T-helper 1 cell treated with Interleukin-12 subunit alpha and Interleukin-12 subunit beta and Interleukin-4 antibody, amounts not matched to agents 30 μg/mL and 1 μg/mL, for 36 hours (primary cell): ENCODE data around the gene GNB3.

Experiments
- H3K27ac Mint-ChIP-seq: one replicate; pipeline ENCODE4 v1.8.0; 2021; ENCODE audit warnings: mild to moderate bottlenecking, mixed read lengths
- H3K27me3 Mint-ChIP-seq: one replicate; pipeline ENCODE4 v1.8.0; 2021; ENCODE audit warnings: low read depth, mixed read lengths
- H3K36me3 Mint-ChIP-seq: one replicate; pipeline ENCODE4 v1.8.0; 2021; ENCODE audit warnings: low read depth, mixed read lengths
- H3K4me1 Mint-ChIP-seq: one replicate; pipeline ENCODE4 v1.8.0; 2021; ENCODE audit warnings: low read depth, mixed read lengths
- H3K4me3 Mint-ChIP-seq: one replicate; pipeline ENCODE4 v1.8.0; 2021; ENCODE audit warnings: mild to moderate bottlenecking, moderate library complexity, mixed read lengths
- H3K9me3 Mint-ChIP-seq: one replicate; pipeline ENCODE4 v1.8.0; 2021; ENCODE audit warnings: mixed read lengths

The GNB3 gene

GRCh38 chr12:6839482-6840201 lies 1.1 kb upstream of the GNB3 start:
- H3K4me1 Mint-ChIP-seq = peaks cover 2% of the 10 kb centered on the region
- no peaks in the 10 kb centered on the region for H3K36me3 Mint-ChIP-seq
- no peak overlapping the region for H3K4me3 Mint-ChIP-seq
- H3K27ac Mint-ChIP-seq = no peak overlapping the region
- no peaks in the 10 kb centered on the region for H3K27me3 Mint-ChIP-seq
- H3K9me3 Mint-ChIP-seq = no peaks in the 10 kb centered on the region

DNA sequence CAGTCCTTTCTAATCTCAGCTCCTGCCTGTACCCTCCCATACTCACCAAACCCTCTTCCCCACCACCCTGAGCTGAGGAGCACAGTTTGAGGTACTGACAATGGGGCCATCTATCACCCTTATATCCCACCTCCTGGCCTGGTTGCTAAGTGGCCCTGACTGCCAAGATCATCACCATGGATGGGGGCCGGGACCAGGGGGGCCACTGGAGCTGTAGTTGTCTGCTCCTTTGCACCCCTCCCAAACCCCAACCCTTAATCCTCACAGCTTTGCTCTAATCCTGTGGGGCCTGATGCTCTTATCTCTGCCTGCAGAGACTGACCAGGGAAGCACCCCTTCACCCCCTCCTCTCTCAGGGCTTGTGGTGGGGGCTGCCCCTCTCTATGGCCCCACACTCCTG lies 395 bp upstream of the GNB3 start:
- H3K9me3 Mint-ChIP-seq = no peaks in the 10 kb centered on the region

GRCh38 chr12:6842075-6842474 lies 1.4 kb downstream of the GNB3 start:
- peaks cover 10% of the 10 kb centered on the region for H3K36me3 Mint-ChIP-seq
- H3K27ac Mint-ChIP-seq = no peak overlapping the region
- no peaks in the 10 kb centered on the region for H3K4me1 Mint-ChIP-seq
- no peaks in the 10 kb centered on the region for H3K27me3 Mint-ChIP-seq
- H3K4me3 Mint-ChIP-seq = no peak overlapping the region
- no peaks in the 10 kb centered on the region for H3K9me3 Mint-ChIP-seq

More for the DNA sequence above, 395 bp upstream of the GNB3 start:
- Mint-ChIP-seq H3K4me3 (no peak overlapping the region), H3K36me3 (peaks cover 5% of the 10 kb centered on the region), H3K4me1 (peaks cover 2% of the 10 kb centered on the region), H3K27me3 (no peaks in the 10 kb centered on the region), H3K27ac (no peak overlapping the region)

DNA sequence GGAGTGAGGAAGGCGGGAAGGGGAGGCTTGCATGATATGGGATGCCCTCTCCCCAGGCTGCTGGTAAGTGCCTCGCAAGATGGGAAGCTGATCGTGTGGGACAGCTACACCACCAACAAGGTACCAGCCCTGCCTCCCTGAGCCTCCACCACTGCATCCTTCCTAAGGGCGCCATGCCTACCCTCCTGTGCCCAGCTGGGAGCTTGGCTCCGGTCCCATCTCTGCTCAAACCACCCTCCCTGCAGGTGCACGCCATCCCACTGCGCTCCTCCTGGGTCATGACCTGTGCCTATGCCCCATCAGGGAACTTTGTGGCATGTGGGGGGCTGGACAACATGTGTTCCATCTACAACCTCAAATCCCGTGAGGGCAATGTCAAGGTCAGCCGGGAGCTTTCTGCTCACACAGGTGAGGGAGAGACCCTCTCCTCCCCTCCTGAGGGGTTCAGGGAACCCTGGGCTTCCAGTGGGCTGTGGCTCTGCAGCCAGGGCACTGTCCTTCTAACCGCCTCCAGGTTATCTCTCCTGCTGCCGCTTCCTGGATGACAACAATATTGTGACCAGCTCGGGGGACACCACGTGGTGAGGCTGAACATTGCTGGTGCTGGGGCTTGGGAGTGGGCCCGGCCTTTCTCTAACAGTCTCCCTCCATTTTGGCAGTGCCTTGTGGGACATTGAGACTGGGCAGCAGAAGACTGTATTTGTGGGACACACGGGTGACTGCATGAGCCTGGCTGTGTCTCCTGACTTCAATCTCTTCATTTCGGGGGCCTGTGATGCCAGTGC lies 2.6 kb downstream of the GNB3 start:
- Mint-ChIP-seq H3K36me3 (peaks cover 15% of the 10 kb centered on the region), H3K27ac (no peak overlapping the region), H3K9me3 (no peaks in the 10 kb centered on the region), H3K4me3 (no peak overlapping the region), H3K27me3 (no peaks in the 10 kb centered on the region), H3K4me1 (peaks cover 2% of the 10 kb centered on the region)

- Mint-ChIP-seq H3K36me3 (peaks cover 26% of the 10 kb centered on the region), H3K4me3 (no peak overlapping the region), H3K4me1 (peaks cover 20% of the 10 kb centered on the region), H3K27me3 (no peaks in the 10 kb centered on the region), H3K27ac (no peak overlapping the region), H3K9me3 (no peaks in the 10 kb centered on the region)
Measured at GRCh38 chr12:6845395-6845794, 4.7 kb downstream of the GNB3 start.

GRCh38 chr12:6846316-6846869 lies 5.7 kb downstream of the GNB3 start:
- H3K4me1 Mint-ChIP-seq = peaks cover 25% of the 10 kb centered on the region
- H3K27ac Mint-ChIP-seq = no peak overlapping the region
- no peaks in the 10 kb centered on the region for H3K27me3 Mint-ChIP-seq
- no peak overlapping the region for H3K4me3 Mint-ChIP-seq
- peaks cover 30% of the 10 kb centered on the region for H3K36me3 Mint-ChIP-seq
- no peaks in the 10 kb centered on the region for H3K9me3 Mint-ChIP-seq

DNA sequence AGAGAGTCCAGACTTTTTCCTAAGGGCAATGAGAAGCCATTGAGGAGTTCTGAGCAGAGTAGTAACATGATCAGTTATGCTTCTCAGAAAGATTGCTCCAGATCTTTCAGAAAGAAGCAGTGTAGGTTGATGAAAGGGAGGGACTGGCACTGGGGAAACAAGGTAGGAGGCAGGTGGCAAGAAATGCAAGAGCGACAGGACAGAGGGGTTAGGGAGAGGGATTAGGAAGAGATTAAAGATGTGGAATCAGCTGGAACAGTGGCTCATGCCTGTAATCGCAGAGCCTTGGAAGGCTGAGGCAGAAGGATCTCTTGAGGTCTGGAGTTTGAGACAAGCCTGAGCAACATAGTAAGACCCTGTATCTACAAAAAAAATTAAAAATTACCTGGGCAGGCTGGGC lies 7.0 kb downstream of the GNB3 start:
- Mint-ChIP-seq H3K27me3 (no peaks in the 10 kb centered on the region), H3K27ac (no peak overlapping the region), H3K36me3 (peaks cover 30% of the 10 kb centered on the region), H3K4me3 (peak overlapping the region; percentile 18), H3K4me1 (peaks cover 25% of the 10 kb centered on the region), H3K9me3 (no peaks in the 10 kb centered on the region)

- no peaks in the 10 kb centered on the region for H3K9me3 Mint-ChIP-seq
- no peaks in the 10 kb centered on the region for H3K27me3 Mint-ChIP-seq
- peaks cover 35% of the 10 kb centered on the region for H3K36me3 Mint-ChIP-seq
- peaks cover 39% of the 10 kb centered on the region for H3K4me1 Mint-ChIP-seq
- peak overlapping the region; percentile 89 for H3K4me3 Mint-ChIP-seq
- H3K27ac Mint-ChIP-seq = peak overlapping the region; percentile 38
Measured at GRCh38 chr12:6849427-6849826, 8.7 kb downstream of the GNB3 start.

GRCh38 chr12:6849976-6850560 lies 9.3 kb downstream of the GNB3 start:
- Mint-ChIP-seq H3K36me3 (peaks cover 31% of the 10 kb centered on the region), H3K4me1 (peaks cover 41% of the 10 kb centered on the region), H3K4me3 (peak overlapping the region; percentile 89), H3K27ac (peak overlapping the region; percentile 52), H3K9me3 (no peaks in the 10 kb centered on the region), H3K27me3 (no peaks in the 10 kb centered on the region)

DNA sequence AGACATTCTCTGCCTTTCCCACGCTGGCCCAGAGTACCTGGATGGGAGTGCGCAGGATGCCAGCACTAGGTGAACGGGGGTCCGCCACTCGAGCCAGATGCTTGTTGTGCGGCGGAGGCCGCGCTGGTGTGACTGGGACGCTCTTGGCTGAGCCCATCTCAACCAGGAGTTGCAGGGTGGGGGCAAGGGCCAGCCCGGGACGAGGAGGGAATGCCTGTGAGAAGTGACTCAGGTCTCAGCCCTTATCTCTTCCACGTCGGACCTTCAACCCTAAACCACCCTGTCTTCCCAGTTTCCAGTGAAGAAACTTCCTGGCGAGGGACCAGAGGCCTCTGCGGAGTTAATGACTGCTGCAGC lies 10.0 kb downstream of the GNB3 start:
- Mint-ChIP-seq H3K9me3 (no peaks in the 10 kb centered on the region), H3K4me3 (peak overlapping the region; percentile 89), H3K36me3 (peaks cover 33% of the 10 kb centered on the region), H3K27ac (peak overlapping the region; percentile 99), H3K4me1 (peaks cover 41% of the 10 kb centered on the region), H3K27me3 (no peaks in the 10 kb centered on the region)

- Mint-ChIP-seq H3K27me3 (no peaks in the 10 kb centered on the region), H3K9me3 (no peaks in the 10 kb centered on the region), H3K4me3 (peak within 1 kb of the TSS; percentile 89), H3K27ac (peak within 1 kb of the TSS; percentile 99), H3K36me3 (peaks cover 34% of the 10 kb centered on the region), H3K4me1 (peaks cover 42% of the 10 kb centered on the region)
Measured at GRCh38 chr12:6851153-6851920, 10.6 kb downstream of the GNB3 start, which contains the start of gene CDCA3. TSS of gene CDCA3 (minus strand) at chr12:6851286. CDS start at chr12:6850952, 334 bp downstream.

GRCh38 chr12:6851921-6852650 lies 11.4 kb downstream of the GNB3 start, which contains the start of gene USP5:
TSS of gene USP5 (plus strand) at chr12:6852150. CDS start at chr12:6852180, 30 bp downstream.
- peaks cover 42% of the 10 kb centered on the region for H3K4me1 Mint-ChIP-seq
- H3K27me3 Mint-ChIP-seq = no peaks in the 10 kb centered on the region
- H3K9me3 Mint-ChIP-seq = no peaks in the 10 kb centered on the region
- peak within 1 kb of the TSS; percentile 99 for H3K27ac Mint-ChIP-seq
- H3K4me3 Mint-ChIP-seq = peak within 1 kb of the TSS; percentile 89
- peaks cover 31% of the 10 kb centered on the region for H3K36me3 Mint-ChIP-seq

DNA sequence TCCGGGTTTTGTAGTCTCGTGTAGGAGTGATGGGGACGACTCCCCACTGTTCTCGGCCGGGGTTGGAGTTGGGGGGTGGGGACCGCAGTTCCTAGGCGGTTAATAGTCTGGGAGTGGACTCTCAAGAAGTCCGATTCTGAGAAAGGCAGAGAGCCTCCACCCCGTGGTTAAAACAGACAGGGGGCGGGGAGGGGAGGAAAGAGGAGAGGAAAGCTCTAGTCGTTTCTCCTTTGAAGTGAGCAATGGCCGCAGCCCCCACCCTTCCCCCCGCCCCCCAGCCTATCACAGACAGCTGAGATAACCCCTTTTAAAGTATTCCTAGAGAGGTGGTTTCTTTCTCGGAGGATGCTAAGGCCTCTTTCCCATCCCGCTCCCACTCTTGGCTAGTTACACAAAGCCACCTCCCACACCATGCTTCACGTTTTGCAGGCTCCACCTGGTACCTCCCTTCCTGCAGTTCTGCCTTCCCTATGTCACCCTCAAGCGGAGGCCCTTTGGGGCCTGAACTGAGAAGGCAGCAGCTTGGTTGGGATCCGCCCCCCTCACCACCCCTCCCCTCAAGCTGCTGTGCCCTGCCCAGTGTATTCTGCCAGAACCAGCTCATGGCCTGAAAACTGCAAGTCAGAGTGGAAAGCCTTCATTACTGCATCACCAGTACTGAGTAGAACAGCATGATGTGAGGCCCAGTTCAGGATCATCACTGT lies 12.1 kb downstream of the GNB3 start:
- Mint-ChIP-seq H3K4me3 (peak overlapping the region; percentile 89), H3K4me1 (peaks cover 42% of the 10 kb centered on the region), H3K27ac (peak overlapping the region; percentile 99), H3K9me3 (no peaks in the 10 kb centered on the region), H3K27me3 (no peaks in the 10 kb centered on the region), H3K36me3 (peaks cover 34% of the 10 kb centered on the region)
